Neural progenitor cell (in vitro differentiated cells): ENCODE data around the gene SP140L. TPM values are rescaled to one million over a fixed set of nuclear protein-coding genes. Genes with fewer than 3 reads are reported as not detected.
A peak's percentile ranks its signal among the peaks of the same experiment; 100 is the strongest.

Experiments
- DNase-seq: peaks from one replicate; pipeline ENCODE4 v3.0.0-alpha.2; 2016; ENCODE audit warnings: low spot score
- H2AFZ ChIP-seq: fragments of 200-600 bp; sonication (generic); replicated peaks from 2 replicates; pipeline ENCODE4 v1.6.1; 2016; ENCODE audit warnings: antibody characterized with exemption
- H3F3A ChIP-seq: fragments of 200-600 bp; sonication (generic); 2 replicates; pipeline ENCODE4 v1.6.1; 2016; ENCODE audit warnings: antibody characterized with exemption, low read depth
- H3K27ac ChIP-seq: fragments of 200-600 bp; sonication (generic); 2 replicates; pipeline ENCODE4 v1.5.1; 2016; ENCODE audit warnings: mild to moderate bottlenecking
- H3K27me3 ChIP-seq: fragments of 200-600 bp; sonication (generic); 2 replicates; pipeline ENCODE4 v1.6.1; 2016; ENCODE audit warnings: mild to moderate bottlenecking, moderate library complexity
- H3K36me3 ChIP-seq: fragments of 200-600 bp; sonication (generic); 2 replicates; pipeline ENCODE4 v1.5.1; 2016
- H3K4me1 ChIP-seq: fragments of 200-600 bp; sonication (generic); 2 replicates; pipeline ENCODE4 v1.6.1; 2016; ENCODE audit warnings: mixed run types
- H3K4me2 ChIP-seq: fragments of 200-600 bp; sonication (generic); 2 replicates; pipeline ENCODE4 v1.6.1; 2016
- H3K4me3 ChIP-seq: fragments of 200-600 bp; sonication (generic); 2 replicates; pipeline ENCODE4 v1.5.1; 2016
- H3K79me2 ChIP-seq: fragments of 200-600 bp; sonication (generic); 2 replicates; pipeline ENCODE4 v1.6.1; 2016; ENCODE audit warnings: low read depth
- H3K9ac ChIP-seq: fragments of 200-600 bp; sonication (generic); 2 replicates; pipeline ENCODE4 v1.6.1; 2016
- H3K9me3 ChIP-seq: fragments of 200-600 bp; sonication (generic); 2 replicates; pipeline ENCODE4 v1.5.1; 2016; ENCODE audit warnings: low read depth
- H4K20me1 ChIP-seq: fragments of 200-600 bp; sonication (generic); 2 replicates; pipeline ENCODE4 v1.6.1; 2016; ENCODE audit warnings: low read depth
- H3K27ac Mint-ChIP-seq: 3 replicates; pipeline ENCODE4 v1.8.0; 2021; ENCODE audit warnings: mixed read lengths
- H3K27me3 Mint-ChIP-seq: 2 replicates; pipeline ENCODE4 v1.8.0; 2022; ENCODE audit warnings: low read depth, mild to moderate bottlenecking, inconsistent platforms, moderate library complexity, mixed read lengths; ENCODE audit not compliant: insufficient read depth
- H3K36me3 Mint-ChIP-seq: 3 replicates; pipeline ENCODE4 v1.8.0; 2021; ENCODE audit warnings: mixed read lengths
- H3K4me1 Mint-ChIP-seq: 3 replicates; pipeline ENCODE4 v1.8.0; 2021; ENCODE audit warnings: mixed read lengths
- H3K4me3 Mint-ChIP-seq: 3 replicates; pipeline ENCODE4 v1.8.0; 2021; ENCODE audit warnings: mild to moderate bottlenecking, moderate library complexity, mixed read lengths
- H3K9me3 Mint-ChIP-seq: 3 replicates; pipeline ENCODE4 v1.8.0; 2020; ENCODE audit warnings: mixed read lengths
- EZH2 ChIP-seq: fragments of 200-600 bp; sonication (generic); IDR thresholded peaks from 2 replicates; pipeline ENCODE4 v1.6.1; 2017; ENCODE audit warnings: antibody characterized with exemption, mild to moderate bottlenecking, moderate library complexity
- EZH2phosphoT487 ChIP-seq: fragments of 200-600 bp; sonication (generic); IDR thresholded peaks from 2 replicates; pipeline ENCODE4 v1.6.1; 2017; ENCODE audit warnings: antibody characterized with exemption
- total RNA-seq: library from RNA; depleted of rRNA; stranded (reverse); fragments of >200 nt; gene quantifications from 2 replicates; pipeline ENCODE4 v1.2.3, GENCODE V29; 2015; ENCODE audit warnings: low replicate concordance
- TF ChIP-seq, protein P1 (sequence below): fragments of 200-600 bp; sonication (generic); IDR thresholded peaks from 2 replicates; pipeline ENCODE4 v1.5.1; 2017; ENCODE audit warnings: antibody characterized with exemption, mild to moderate bottlenecking

The SP140L gene
- total RNA-seq, 1 donor from 2014 or later = 2.0 TPM

GRCh38 chr2:230411570-230412370 lies 84.8 kb downstream of the SP140L start:
- H3K9me3 Mint-ChIP-seq = no peaks in the 10 kb centered on the region
- H3K27me3 Mint-ChIP-seq = peaks cover 29% of the 10 kb centered on the region
- peak overlapping the region; percentile 60 for H3K4me3 ChIP-seq
- no peaks in the 10 kb centered on the region for H3K9me3 ChIP-seq
- H3K27ac Mint-ChIP-seq = peak overlapping the region; percentile 95
- peak; percentile 66 for DNase-seq
- H2AFZ ChIP-seq = peak overlapping the region; percentile 96
- H3K4me2 ChIP-seq = peak overlapping the region; percentile 78
- TF ChIP-seq EZH2 = peak; percentile 50
- TF ChIP-seq EZH2phosphoT487 = no peak
- TF ChIP-seq, protein P1, sequence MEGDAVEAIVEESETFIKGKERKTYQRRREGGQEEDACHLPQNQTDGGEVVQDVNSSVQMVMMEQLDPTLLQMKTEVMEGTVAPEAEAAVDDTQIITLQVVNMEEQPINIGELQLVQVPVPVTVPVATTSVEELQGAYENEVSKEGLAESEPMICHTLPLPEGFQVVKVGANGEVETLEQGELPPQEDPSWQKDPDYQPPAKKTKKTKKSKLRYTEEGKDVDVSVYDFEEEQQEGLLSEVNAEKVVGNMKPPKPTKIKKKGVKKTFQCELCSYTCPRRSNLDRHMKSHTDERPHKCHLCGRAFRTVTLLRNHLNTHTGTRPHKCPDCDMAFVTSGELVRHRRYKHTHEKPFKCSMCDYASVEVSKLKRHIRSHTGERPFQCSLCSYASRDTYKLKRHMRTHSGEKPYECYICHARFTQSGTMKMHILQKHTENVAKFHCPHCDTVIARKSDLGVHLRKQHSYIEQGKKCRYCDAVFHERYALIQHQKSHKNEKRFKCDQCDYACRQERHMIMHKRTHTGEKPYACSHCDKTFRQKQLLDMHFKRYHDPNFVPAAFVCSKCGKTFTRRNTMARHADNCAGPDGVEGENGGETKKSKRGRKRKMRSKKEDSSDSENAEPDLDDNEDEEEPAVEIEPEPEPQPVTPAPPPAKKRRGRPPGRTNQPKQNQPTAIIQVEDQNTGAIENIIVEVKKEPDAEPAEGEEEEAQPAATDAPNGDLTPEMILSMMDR = no peak
- no peaks in the 10 kb centered on the region for H3K4me1 ChIP-seq
- peaks cover 3% of the 10 kb centered on the region for H3K4me1 Mint-ChIP-seq
- H3K36me3 Mint-ChIP-seq = no peaks in the 10 kb centered on the region
- no peaks in the 10 kb centered on the region for H3K79me2 ChIP-seq
- H3F3A ChIP-seq = no peaks in the 10 kb centered on the region
- peak overlapping the region; percentile 91 for H3K4me3 Mint-ChIP-seq
- no peaks in the 10 kb centered on the region for H4K20me1 ChIP-seq
- H3K9ac ChIP-seq = no peak overlapping the region
- peaks cover 38% of the 10 kb centered on the region for H3K27me3 ChIP-seq
- H3K27ac ChIP-seq = no peak overlapping the region
- H3K36me3 ChIP-seq = no peaks in the 10 kb centered on the region

DNA sequence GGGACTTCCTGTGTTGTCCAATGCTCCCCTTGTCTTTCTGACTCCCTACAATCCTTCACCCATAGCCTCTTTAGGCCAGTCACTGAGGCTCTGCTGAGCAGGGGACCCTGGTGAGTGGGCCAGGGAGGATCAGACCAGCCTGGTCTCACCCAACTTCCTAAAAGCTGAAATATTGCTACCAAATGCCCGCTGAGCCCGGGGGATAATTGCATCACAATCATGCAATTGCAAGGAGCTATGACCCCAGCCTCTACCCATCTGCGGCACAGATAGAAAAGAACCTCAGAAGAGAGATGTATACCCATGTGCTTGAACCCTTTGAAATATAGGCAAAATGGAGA lies 85.3 kb downstream of the SP140L start:
- TF ChIP-seq EZH2 (no peak), EZH2phosphoT487 (no peak)
- TF ChIP-seq, protein P1 = no peak
- Histone ChIP-seq H2AFZ (peak overlapping the region; percentile 96), H3K9ac (no peak overlapping the region), H3F3A (no peaks in the 10 kb centered on the region), H3K4me2 (peak overlapping the region; percentile 78), H3K9me3 (no peaks in the 10 kb centered on the region), H3K4me3 (peak overlapping the region; percentile 60), H3K79me2 (no peaks in the 10 kb centered on the region), H3K27me3 (peaks cover 38% of the 10 kb centered on the region), H3K4me1 (no peaks in the 10 kb centered on the region), H3K27ac (no peak overlapping the region), H4K20me1 (no peaks in the 10 kb centered on the region), H3K36me3 (no peaks in the 10 kb centered on the region)
- Mint-ChIP-seq H3K4me1 (peaks cover 3% of the 10 kb centered on the region), H3K27me3 (peaks cover 29% of the 10 kb centered on the region), H3K9me3 (no peaks in the 10 kb centered on the region), H3K36me3 (no peaks in the 10 kb centered on the region), H3K4me3 (peak overlapping the region; percentile 91), H3K27ac (no peak overlapping the region)
- no peak for DNase-seq

DNA sequence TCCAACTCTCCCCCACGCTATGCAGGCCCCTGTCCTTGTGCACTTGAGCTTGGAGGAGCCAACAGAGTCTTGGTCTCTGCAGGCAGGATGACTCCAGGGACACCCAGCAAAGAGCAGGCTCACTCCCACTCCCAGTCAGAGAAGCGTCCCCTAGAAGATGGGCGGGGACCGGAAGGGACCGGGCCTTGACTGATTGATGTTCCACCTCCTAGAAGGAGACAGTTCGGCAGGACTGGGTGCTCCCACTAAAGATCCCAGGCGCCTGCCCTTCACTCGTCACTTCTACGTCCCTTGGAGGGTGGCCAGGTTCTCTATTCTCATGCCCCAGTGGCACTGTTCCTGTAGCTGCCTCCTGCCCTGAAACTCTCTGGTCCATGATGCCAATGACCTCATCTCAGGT lies 85.9 kb downstream of the SP140L start:
- Histone ChIP-seq H4K20me1 (no peaks in the 10 kb centered on the region), H2AFZ (no peak overlapping the region), H3K4me2 (no peak overlapping the region), H3K79me2 (no peaks in the 10 kb centered on the region), H3K36me3 (no peaks in the 10 kb centered on the region), H3K9me3 (no peaks in the 10 kb centered on the region), H3K4me3 (no peak overlapping the region), H3K27me3 (peaks cover 38% of the 10 kb centered on the region), H3K4me1 (no peaks in the 10 kb centered on the region), H3K9ac (no peak overlapping the region), H3F3A (no peaks in the 10 kb centered on the region), H3K27ac (no peak overlapping the region)
- TF ChIP-seq, protein P1 = no peak
- no peak for TF ChIP-seq EZH2
- no peak for TF ChIP-seq EZH2phosphoT487
- Mint-ChIP-seq H3K36me3 (no peaks in the 10 kb centered on the region), H3K4me3 (no peak overlapping the region), H3K27me3 (peaks cover 29% of the 10 kb centered on the region), H3K9me3 (no peaks in the 10 kb centered on the region), H3K27ac (no peak overlapping the region), H3K4me1 (peaks cover 3% of the 10 kb centered on the region)
- DNase-seq = no peak
